Astrocyte of the spinal cord (primary cell): ENCODE measurements around the gene BRPF3.

Source experiments
- DNase-seq: peaks from one replicate; pipeline ENCODE4 v3.0.0; 2011; ENCODE audit warnings: low read depth, low spot score
- H3K4me3 ChIP-seq: 2 replicates; pipeline ENCODE4 v1.5.1; 2011; ENCODE audit warnings: low read depth, mild to moderate bottlenecking, low read length, moderate library complexity
- in situ Hi-C: cut with HindIII; loops from 2 replicates; pipeline ENCODE4 v1.10.0; 2017; ENCODE audit warnings: low sequenced_read_pairs
- TF ChIP-seq, protein P1 (sequence below): IDR thresholded peaks from 2 replicates; pipeline ENCODE4 v1.5.1; 2012; ENCODE audit warnings: low read depth, mild to moderate bottlenecking, low read length, inconsistent platforms

BRPF3 gene

DNA sequence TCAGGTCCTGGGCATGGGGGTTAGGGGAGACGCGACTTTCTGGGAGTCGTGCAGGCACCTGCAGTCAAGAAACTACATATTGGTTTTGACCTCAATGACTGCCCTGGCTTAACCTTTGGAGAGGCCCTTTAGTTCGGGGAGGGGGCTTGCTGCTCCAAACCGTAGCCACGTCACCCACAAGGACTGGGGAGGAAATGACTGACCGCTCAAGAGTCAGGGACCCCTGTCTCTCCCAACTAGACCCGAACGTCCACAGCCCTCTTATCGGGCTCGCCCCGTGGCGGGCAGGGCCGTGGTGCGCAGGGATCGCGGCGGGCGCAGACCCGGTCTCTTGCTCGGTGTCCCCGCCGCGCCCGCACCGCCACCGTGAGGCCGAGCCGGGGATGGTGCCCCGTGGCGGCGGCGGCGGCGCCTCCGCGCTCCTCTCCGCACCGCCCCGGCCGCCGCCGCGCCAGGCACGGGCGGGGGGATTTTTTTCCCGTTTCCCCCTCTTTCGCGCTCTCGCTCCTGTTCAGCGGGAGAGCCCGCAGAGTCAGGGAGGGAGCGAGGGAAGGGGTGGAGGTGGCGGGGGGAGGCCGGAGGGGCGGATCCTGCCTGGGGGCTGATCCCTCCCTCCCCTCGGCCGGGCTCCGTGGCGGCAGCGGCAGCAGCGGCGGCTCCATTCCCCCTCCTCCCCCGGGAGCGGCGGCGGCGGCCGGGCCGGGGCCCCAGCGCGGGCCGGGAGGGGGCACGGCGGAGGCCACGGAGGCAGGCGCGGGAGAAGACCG is at the start of gene BRPF3:
BRPF3 (plus strand) TSS at position 632 of the 767 bp plus-strand sequence. CDS start 3,579 bp downstream, outside the sequence.
- H3K4me3 ChIP-seq, result peak within 1 kb of the TSS; percentile 54
- peak; percentile 70 for DNase-seq
- TF ChIP-seq, protein P1, sequence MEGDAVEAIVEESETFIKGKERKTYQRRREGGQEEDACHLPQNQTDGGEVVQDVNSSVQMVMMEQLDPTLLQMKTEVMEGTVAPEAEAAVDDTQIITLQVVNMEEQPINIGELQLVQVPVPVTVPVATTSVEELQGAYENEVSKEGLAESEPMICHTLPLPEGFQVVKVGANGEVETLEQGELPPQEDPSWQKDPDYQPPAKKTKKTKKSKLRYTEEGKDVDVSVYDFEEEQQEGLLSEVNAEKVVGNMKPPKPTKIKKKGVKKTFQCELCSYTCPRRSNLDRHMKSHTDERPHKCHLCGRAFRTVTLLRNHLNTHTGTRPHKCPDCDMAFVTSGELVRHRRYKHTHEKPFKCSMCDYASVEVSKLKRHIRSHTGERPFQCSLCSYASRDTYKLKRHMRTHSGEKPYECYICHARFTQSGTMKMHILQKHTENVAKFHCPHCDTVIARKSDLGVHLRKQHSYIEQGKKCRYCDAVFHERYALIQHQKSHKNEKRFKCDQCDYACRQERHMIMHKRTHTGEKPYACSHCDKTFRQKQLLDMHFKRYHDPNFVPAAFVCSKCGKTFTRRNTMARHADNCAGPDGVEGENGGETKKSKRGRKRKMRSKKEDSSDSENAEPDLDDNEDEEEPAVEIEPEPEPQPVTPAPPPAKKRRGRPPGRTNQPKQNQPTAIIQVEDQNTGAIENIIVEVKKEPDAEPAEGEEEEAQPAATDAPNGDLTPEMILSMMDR, result peak; percentile 37
- in situ Hi-C loops, result no loop called here

GRCh38 chr6:36147294-36147693 is 49.2 kb upstream of the BRPF3 start:
- TF ChIP-seq, protein P1, result no peak

DNA sequence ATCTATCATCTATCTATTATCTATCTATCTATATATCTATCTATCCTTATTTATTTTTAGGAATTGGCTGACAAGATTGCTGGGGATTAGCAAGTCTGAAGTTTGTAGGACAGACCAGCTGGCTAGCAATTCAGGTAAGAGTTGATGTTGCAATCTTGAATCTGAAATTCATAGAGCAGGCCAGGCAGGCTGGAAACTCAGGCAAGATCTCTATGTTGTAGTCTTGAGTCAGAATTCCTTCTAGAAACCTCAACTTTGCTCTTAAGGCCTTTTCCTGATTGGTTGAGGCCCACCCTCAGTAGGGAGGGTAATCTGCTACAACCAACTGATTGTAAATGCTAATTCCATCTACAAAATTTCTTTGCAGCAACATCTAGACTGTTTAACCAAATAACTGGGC is 47.1 kb upstream of the BRPF3 start:
- no peak overlapping the region for H3K4me3 ChIP-seq
- TF ChIP-seq, protein P1, result no peak
- in situ Hi-C loops, result no loop called here
- no peak for DNase-seq

More at GRCh38 chr6:36147294-36147693, 49.2 kb upstream of the BRPF3 start:
- H3K4me3 ChIP-seq, result no peak overlapping the region
- in situ Hi-C loops, result no loop called here
- no peak for DNase-seq

- TF ChIP-seq, protein P1, result no peak
- H3K4me3 ChIP-seq, result no peak overlapping the region
- no peak for DNase-seq
- in situ Hi-C loops, result no loop called here
Measured at GRCh38 chr6:36150283-36150682, 46.3 kb upstream of the BRPF3 start.

- TF ChIP-seq, protein P1, result no peak
- no peak overlapping the region for H3K4me3 ChIP-seq
- no peak for DNase-seq
- in situ Hi-C loops, result no loop called here
Measured at GRCh38 chr6:36154286-36154685, 42.3 kb upstream of the BRPF3 start.

GRCh38 chr6:36155662-36156061 is 40.9 kb upstream of the BRPF3 start:
- DNase-seq, result no peak
- no peak overlapping the region for H3K4me3 ChIP-seq
- in situ Hi-C loops, result no loop called here
- TF ChIP-seq, protein P1, result no peak
